ENCODE measurements around the gene PTS. TPM values are rescaled to one million over a fixed set of nuclear protein-coding genes. Genes with fewer than 3 reads are reported as not detected.

The PTS gene
- total RNA-seq = 52.0 and 59.9 TPM in 2 replicates

GRCh38 chr11:112226062-112226830 is at the start of gene PTS:
Gene PTS (plus strand): TSS chr11:112226428. CDS start chr11:112226444, 16 bp downstream.

DNA sequence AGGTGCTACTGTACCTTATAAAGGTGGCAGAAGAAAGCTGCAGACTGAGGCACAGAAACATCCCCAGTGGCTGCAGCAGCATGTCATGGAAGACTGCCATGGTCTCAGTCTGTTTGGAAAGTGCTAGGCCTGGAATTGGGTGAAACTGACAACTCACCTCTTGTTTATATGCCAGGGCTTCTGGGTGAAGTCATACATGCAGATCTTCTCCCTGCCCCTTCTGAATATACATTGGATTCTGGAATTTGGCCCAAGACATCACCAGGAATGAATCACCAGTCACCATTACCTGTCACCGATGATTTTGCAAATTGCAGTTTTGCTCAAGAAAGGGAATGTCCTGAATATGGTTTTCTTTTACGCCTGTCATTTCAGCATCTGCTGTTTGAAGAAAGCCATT is 34.3 kb downstream of the PTS start, which contains the start of gene PLET1:
Gene PLET1 (minus strand): TSS at position 371 of the 400 bp plus-strand sequence. CDS start 271 bp downstream, at position 100.

Other genes with a start within 250 kb of the PTS start
- gene DLAT, start 201.0 kb upstream of the PTS start, total RNA-seq = 38.0 and 42.2 TPM in 2 replicates
- gene PIH1D2, start 152.4 kb upstream of the PTS start, total RNA-seq = 1.2 and 1.9 TPM in 2 replicates
- gene NKAPD1, start 152.1 kb upstream of the PTS start, total RNA-seq = 23.1 and 24.7 TPM in 2 replicates
- gene TIMM8B, start 139.7 kb upstream of the PTS start, total RNA-seq = 40.9 and 70.5 TPM in 2 replicates
- gene SDHD, start 139.6 kb upstream of the PTS start, total RNA-seq = 121 and 189 TPM in 2 replicates
- gene IL18, start 62.3 kb upstream of the PTS start, total RNA-seq = not detected in 2 replicates
- 0.32 TPM in 1 of 2 replicates, not detected in the other for gene TEX12, start 59.1 kb upstream of the PTS start, total RNA-seq
- 0.61 and 0.65 TPM in 2 replicates for gene BCO2, start 50.9 kb upstream of the PTS start, total RNA-seq
- gene PLET1, start 34.4 kb downstream of the PTS start, total RNA-seq = not detected in 2 replicates

Data from epithelial cell of umbilical artery (primary cell).